Astrocyte of the spinal cord (primary cell): ENCODE measurements around the gene ARHGEF40.

Source experiments
- DNase-seq: peaks from one replicate; pipeline ENCODE4 v3.0.0; 2011; ENCODE audit warnings: low read depth, low spot score
- H3K4me3 ChIP-seq: 2 replicates; pipeline ENCODE4 v1.5.1; 2011; ENCODE audit warnings: low read depth, mild to moderate bottlenecking, low read length, moderate library complexity
- CTCF ChIP-seq: IDR thresholded peaks from 2 replicates; pipeline ENCODE4 v1.5.1; 2012; ENCODE audit warnings: low read depth, mild to moderate bottlenecking, low read length, inconsistent platforms
- in situ Hi-C: cut with HindIII; loops from 2 replicates; pipeline ENCODE4 v1.10.0; 2017; ENCODE audit warnings: low sequenced_read_pairs

The ARHGEF40 gene

GRCh38 chr14:21070610-21071224, 613 bp downstream of the ARHGEF40 start:
- DNase-seq: peak; percentile 67
- in situ Hi-C loops: no loop called here
- peak overlapping the region; percentile 86 for H3K4me3 ChIP-seq
- TF ChIP-seq CTCF: no peak

GRCh38 chr14:21071225-21072030, 1.3 kb downstream of the ARHGEF40 start:
- in situ Hi-C loops: no loop called here
- peak; percentile 98 for DNase-seq
- no peak for TF ChIP-seq CTCF
- peak overlapping the region; percentile 86 for H3K4me3 ChIP-seq

- H3K4me3 ChIP-seq: peak overlapping the region; percentile 86
- peak; percentile 83 for DNase-seq
- TF ChIP-seq CTCF: peak; percentile 11
- in situ Hi-C loops: no loop called here
These were observed 1.9 kb downstream of the ARHGEF40 start for GRCh38 chr14:21072031-21072473.

- no peak for TF ChIP-seq CTCF
- no peak for DNase-seq
- in situ Hi-C loops: no loop called here
These were observed 2.8 kb downstream of the ARHGEF40 start for GRCh38 chr14:21072781-21073339.

GRCh38 chr14:21073921-21074320, 3.8 kb downstream of the ARHGEF40 start:
- no peak overlapping the region for H3K4me3 ChIP-seq
- DNase-seq: no peak
- in situ Hi-C loops: no loop called here
- TF ChIP-seq CTCF: no peak

More at GRCh38 chr14:21072781-21073339, 2.8 kb downstream of the ARHGEF40 start:
- H3K4me3 ChIP-seq: no peak overlapping the region

- DNase-seq: no peak
- no peak for TF ChIP-seq CTCF
- no peak overlapping the region for H3K4me3 ChIP-seq
- in situ Hi-C loops: no loop called here
These were observed 4.5 kb downstream of the ARHGEF40 start for GRCh38 chr14:21074398-21075272.
